KBM-7 (cell line): ENCODE measurements around the gene FER.

ENCODE experiments used
- DNase-seq: peaks from one replicate; pipeline ENCODE4 v3.0.0-alpha.2; 2015
- in situ Hi-C: fragments of 300-500 bp; cut with MboI; formaldehyde crosslinking; loops from 2 replicates; pipeline ENCODE4 v1.14.3; 2020; ENCODE audit warnings: low sequenced_read_pairs, low pct_unique_long_range_greater_than_20kb, mixed read lengths

FER gene

GRCh38 chr5:109192027-109192426 is 444.3 kb downstream of the FER start:
- in situ Hi-C loops = no loop called here
- DNase-seq = no peak

- DNase-seq = no peak
These were observed 445.0 kb downstream of the FER start for GRCh38 chr5:109192555-109193281.

GRCh38 chr5:109195667-109196066 is 448.0 kb downstream of the FER start:
- DNase-seq = no peak
- in situ Hi-C loops = no loop called here

More at GRCh38 chr5:109192555-109193281, 445.0 kb downstream of the FER start:
- in situ Hi-C loops = no loop called here

- no peak for DNase-seq
- in situ Hi-C loops = no loop called here
These were observed 448.6 kb downstream of the FER start for GRCh38 chr5:109196087-109196822.

- in situ Hi-C loops = no loop called here
These were observed 449.1 kb downstream of the FER start for GRCh38 chr5:109196823-109197160.

GRCh38 chr5:109199289-109199688 is 451.6 kb downstream of the FER start:
- DNase-seq = no peak
- in situ Hi-C loops = no loop called here

More at GRCh38 chr5:109196823-109197160, 449.1 kb downstream of the FER start:
- DNase-seq = no peak

GRCh38 chr5:109199799-109200620 is 452.3 kb downstream of the FER start:
- DNase-seq = no peak
- in situ Hi-C loops = no loop called here

GRCh38 chr5:109215040-109215439 is 467.3 kb downstream of the FER start:
- in situ Hi-C loops = no loop called here
- DNase-seq = no peak

- in situ Hi-C loops = no loop called here
- peak; percentile 5 for DNase-seq
These were observed 471.1 kb downstream of the FER start for GRCh38 chr5:109218818-109219217.

- in situ Hi-C loops = no loop called here
- DNase-seq = no peak
These were observed 475.8 kb downstream of the FER start for GRCh38 chr5:109223531-109223930.

- no peak for DNase-seq
- in situ Hi-C loops = no loop called here
These were observed 476.7 kb downstream of the FER start for GRCh38 chr5:109224276-109224882.

GRCh38 chr5:109225716-109226625 is 478.3 kb downstream of the FER start:
- no peak for DNase-seq
- in situ Hi-C loops = no loop called here

- in situ Hi-C loops = no loop called here
- no peak for DNase-seq
These were observed 482.7 kb downstream of the FER start for GRCh38 chr5:109230369-109230768.

- in situ Hi-C loops = no loop called here
- DNase-seq = no peak
These were observed 483.6 kb downstream of the FER start for GRCh38 chr5:109231331-109231730.

GRCh38 chr5:109234381-109234780 is 486.7 kb downstream of the FER start:
- in situ Hi-C loops = no loop called here
- DNase-seq = no peak

- in situ Hi-C loops = no loop called here
- no peak for DNase-seq
These were observed 491.8 kb downstream of the FER start for GRCh38 chr5:109239456-109239855.

GRCh38 chr5:109242518-109242917 is 494.8 kb downstream of the FER start:
- in situ Hi-C loops = no loop called here
- no peak for DNase-seq

GRCh38 chr5:109246395-109246794 is 498.7 kb downstream of the FER start:
- in situ Hi-C loops = no loop called here
- no peak for DNase-seq
